C4-2B (cell line): ENCODE measurements around the gene MORF4L1.

Experiments used
- ZFX ChIP-seq: fragments of 450-650 bp; IDR thresholded peaks from 2 replicates; pipeline ENCODE4 v1.6.1; 2017
- TF ChIP-seq, protein P1 (sequence below): fragments of 450-650 bp; conservative IDR thresholded peaks from 2 replicates; pipeline ENCODE4 v1.5.1; 2017; ENCODE audit warnings: mild to moderate bottlenecking

DNA sequence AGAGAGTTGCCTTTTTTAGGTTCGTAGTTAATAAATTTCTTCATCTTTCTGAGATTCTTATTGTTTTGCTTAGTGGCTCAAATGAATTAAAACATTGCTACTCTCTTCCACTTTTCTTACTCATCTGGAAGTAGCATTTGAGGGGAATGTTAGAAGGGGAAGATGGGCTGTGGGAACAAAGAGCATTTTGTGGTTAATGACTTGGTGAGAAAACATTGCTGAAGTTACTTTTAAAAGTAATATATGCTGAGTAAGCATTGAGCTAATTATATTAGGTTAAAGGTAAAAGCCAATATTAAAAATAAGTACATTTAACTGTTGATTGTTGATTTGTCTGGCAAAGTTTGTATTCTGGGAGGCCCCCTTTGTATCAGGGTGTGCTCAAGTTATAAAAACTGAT is 5.7 kb downstream of the MORF4L1 start:
- TF ChIP-seq, protein P1, sequence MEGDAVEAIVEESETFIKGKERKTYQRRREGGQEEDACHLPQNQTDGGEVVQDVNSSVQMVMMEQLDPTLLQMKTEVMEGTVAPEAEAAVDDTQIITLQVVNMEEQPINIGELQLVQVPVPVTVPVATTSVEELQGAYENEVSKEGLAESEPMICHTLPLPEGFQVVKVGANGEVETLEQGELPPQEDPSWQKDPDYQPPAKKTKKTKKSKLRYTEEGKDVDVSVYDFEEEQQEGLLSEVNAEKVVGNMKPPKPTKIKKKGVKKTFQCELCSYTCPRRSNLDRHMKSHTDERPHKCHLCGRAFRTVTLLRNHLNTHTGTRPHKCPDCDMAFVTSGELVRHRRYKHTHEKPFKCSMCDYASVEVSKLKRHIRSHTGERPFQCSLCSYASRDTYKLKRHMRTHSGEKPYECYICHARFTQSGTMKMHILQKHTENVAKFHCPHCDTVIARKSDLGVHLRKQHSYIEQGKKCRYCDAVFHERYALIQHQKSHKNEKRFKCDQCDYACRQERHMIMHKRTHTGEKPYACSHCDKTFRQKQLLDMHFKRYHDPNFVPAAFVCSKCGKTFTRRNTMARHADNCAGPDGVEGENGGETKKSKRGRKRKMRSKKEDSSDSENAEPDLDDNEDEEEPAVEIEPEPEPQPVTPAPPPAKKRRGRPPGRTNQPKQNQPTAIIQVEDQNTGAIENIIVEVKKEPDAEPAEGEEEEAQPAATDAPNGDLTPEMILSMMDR, result no peak
- no peak for TF ChIP-seq ZFX
